Measurements from ENCODE around the gene TRIM61. TPM values are rescaled to one million over a fixed set of nuclear protein-coding genes. Genes with fewer than 3 reads are reported as not detected.
"Not testable (repeated sequence)": the region's sequence is repeated elsewhere in the genome, so short reads cannot be mapped to it uniquely, and the experiment has no call there.

Gene TRIM61
- total RNA-seq, 1 experiment from 2014 or later: not detected

GRCh38 chr4:164971929-164972328, 5.5 kb downstream of the TRIM61 start:
- DNase-seq (ENCODE audit: low spot score); in situ Hi-C loops (cut with HindIII; ENCODE audit: low sequenced_read_pairs): not testable (repeated sequence)

GRCh38 chr4:164959896-164960295, 17.6 kb downstream of the TRIM61 start:
- in situ Hi-C loops (cut with HindIII; ENCODE audit: low sequenced_read_pairs): no loop called here
- no peak for DNase-seq (ENCODE audit: low spot score)

GRCh38 chr4:164959421-164959820, 18.0 kb downstream of the TRIM61 start:
- in situ Hi-C loops (cut with HindIII; ENCODE audit: low sequenced_read_pairs); DNase-seq (ENCODE audit: low spot score): not testable (repeated sequence)

DNA sequence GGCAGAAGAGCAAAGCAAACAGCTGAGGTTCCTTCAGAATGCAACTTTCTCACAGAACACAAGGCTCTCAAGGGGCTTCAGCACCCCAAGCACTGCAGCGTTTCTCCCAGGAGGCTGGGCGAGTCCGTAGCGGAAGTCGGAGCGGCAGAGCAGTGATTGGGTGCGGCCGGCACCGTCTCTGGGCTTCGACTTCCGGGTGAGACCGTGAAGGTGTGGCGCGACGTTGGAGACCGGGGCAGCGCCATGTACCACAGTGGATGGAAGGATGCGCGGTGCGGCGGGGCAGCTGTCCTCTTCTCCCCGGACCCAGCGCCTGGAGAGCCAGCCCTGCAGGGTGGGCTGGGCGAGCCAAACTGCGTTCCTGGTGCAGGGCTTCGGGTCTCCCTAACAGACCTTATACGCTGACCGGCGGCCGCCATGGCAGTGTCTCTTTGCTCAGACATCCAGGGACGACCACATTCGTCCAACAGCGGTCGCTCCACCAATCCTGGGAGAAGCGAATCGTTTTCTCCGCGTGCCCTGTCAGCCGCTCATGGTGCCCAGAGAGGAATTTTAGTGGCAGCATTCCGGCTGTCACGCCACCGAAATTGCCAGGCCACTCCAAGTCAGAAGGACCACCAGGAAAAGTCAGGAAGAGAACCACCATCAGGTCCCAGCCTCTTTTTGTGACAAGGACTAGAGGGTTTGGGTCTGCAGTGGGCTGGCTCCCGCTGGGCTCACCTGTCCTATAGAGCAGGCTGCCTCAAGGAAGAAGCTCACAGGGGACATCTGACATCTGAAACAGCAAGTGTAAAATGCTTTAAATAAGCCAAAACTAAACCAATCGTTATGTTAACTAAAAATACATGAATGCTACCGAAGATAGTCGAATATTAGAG, 20.5 kb downstream of the TRIM61 start:
- in situ Hi-C loops (cut with HindIII; ENCODE audit: low sequenced_read_pairs): no loop called here

DNA sequence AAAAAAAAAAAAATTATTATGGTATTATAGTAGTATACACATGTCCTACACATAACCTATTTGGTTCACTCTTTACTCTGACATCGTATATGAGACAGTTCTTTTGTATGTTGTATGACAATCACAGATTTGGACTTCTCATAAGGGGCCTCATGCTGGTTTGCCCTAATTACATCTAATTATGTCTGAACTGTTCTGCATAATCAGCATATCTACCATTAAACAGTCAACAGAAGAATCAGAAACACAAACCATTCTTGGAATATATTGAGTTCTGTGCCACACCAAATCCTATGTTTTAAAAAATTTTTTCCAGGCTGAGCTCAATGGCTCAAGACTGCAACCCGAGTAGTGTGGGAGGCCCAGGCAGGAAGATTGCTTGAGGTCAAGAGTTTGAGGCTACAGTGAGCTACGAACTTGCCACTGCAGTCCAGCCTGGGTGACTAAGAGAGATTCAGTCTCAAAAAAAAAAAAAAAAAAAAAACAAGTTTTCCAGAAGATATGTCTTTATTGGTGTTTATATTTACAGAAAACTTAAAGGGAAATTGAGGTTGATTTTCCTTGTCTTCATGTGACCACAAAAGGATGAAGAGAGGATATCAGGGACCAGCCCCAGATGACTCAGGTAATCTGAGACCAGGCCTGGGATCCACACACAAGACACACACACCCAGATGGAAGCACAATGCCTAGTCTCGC, 22.2 kb downstream of the TRIM61 start:
- in situ Hi-C loops (cut with HindIII; ENCODE audit: low sequenced_read_pairs): no loop called here
- no peak for DNase-seq (ENCODE audit: low spot score)

More for the DNA sequence above, 20.5 kb downstream of the TRIM61 start:
- DNase-seq (ENCODE audit: low spot score): peak; percentile 86

GRCh38 chr4:164952551-164952950, 24.9 kb downstream of the TRIM61 start:
- in situ Hi-C loops (cut with HindIII; ENCODE audit: low sequenced_read_pairs): no loop called here
- no peak for DNase-seq (ENCODE audit: low spot score)

DNA sequence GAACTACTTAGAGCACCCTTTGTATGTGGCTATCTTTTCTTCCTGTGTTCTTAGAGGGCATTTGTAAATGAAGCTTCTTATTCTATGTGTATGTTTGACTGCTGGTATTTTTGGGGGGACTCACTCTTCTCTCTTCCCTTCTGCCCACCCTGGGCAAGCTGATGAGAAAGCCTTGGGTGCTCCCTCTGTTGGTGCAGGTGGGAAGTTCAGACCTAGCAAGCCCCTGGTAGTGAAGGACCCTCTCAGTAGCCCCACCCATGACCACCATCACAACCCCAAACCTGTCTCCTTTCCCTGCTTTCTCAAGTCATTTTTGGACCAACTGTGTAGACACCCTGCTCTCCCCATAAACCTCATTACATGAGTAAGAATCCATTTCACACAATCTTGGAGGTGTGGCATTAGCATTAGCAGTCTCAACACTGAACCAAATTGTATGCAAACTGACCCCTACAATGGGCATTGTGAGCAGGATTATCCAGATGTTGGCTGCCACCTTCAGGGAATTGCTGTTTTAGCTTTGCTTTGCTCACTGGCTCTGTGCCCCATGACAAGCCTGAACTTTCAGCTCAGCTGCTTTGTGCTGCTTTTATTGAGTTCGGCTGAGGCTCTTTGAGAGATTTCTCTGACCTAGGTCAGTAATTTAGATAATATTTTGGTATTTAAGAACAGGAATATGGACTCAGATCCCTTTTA, 27.9 kb downstream of the TRIM61 start:
- no peak for DNase-seq (ENCODE audit: low spot score)

DNA sequence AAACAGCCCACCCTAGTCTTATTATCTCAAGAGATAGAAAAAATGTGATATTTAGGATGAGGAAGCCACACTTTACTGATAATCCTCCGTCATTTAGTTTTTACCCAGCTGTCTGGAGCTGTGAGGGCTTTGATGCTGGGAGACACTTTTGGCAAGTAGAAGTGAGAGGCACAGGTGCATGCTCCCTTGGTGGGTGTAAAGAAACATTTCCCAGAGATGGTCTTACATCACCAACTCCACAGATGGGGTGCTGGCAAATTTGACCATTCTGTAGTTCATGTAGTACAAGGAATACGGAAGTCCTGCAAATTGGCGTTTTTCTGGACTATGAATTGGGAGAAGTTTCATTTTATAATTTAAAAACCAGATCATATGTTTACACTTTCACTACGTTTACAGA, 28.5 kb downstream of the TRIM61 start:
- in situ Hi-C loops (cut with HindIII; ENCODE audit: low sequenced_read_pairs): no loop called here
- DNase-seq (ENCODE audit: low spot score): no peak

More for the DNA sequence above, 27.9 kb downstream of the TRIM61 start:
- in situ Hi-C loops (cut with HindIII; ENCODE audit: low sequenced_read_pairs): no loop called here

DNA sequence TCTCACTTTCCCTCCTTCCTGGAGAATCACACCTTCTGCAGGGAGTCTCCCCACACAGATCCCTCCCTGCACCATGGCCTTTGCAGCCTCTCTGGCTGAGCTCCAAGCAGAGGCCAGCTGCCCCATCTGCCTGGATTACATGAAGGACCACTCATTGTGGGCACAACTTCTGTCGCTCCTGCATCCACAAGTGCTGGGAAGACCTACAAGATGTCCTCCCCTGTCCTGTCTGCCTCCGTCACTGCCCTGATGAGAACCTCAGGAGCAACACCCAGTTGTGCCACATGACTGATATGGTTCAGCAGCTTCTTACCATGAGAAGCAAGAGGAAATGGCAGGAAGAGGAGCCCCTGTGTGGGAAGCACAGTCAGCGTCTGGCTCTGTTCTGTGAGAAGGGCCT, 29.5 kb downstream of the TRIM61 start:
- DNase-seq (ENCODE audit: low spot score); in situ Hi-C loops (cut with HindIII; ENCODE audit: low sequenced_read_pairs): not testable (repeated sequence)

- in situ Hi-C loops (cut with HindIII; ENCODE audit: low sequenced_read_pairs): no loop called here
Measured at GRCh38 chr4:164946810-164947209, 30.6 kb downstream of the TRIM61 start.

DNA sequence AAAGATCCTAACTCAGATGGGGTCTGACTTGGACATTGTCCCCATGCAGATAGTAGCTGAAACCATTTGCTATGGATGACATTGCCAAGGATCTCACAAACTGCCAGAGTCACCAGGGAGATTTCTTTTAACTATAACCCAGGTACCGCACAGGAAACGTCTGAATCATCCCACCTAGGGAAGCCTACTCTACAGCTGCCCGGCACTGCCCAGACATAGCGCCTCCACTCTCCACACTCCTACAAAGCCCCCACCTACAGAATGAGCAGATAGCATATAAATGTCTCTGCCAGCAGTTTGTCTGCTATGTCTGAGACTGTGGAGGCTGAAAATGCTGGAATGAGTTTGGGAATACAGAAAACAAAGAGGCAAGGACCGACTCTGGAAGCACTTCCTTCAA, 32.3 kb downstream of the TRIM61 start:
- in situ Hi-C loops (cut with HindIII; ENCODE audit: low sequenced_read_pairs): no loop called here
- DNase-seq (ENCODE audit: low spot score): no peak

More at GRCh38 chr4:164946810-164947209, 30.6 kb downstream of the TRIM61 start:
- DNase-seq (ENCODE audit: low spot score): no peak

DNA sequence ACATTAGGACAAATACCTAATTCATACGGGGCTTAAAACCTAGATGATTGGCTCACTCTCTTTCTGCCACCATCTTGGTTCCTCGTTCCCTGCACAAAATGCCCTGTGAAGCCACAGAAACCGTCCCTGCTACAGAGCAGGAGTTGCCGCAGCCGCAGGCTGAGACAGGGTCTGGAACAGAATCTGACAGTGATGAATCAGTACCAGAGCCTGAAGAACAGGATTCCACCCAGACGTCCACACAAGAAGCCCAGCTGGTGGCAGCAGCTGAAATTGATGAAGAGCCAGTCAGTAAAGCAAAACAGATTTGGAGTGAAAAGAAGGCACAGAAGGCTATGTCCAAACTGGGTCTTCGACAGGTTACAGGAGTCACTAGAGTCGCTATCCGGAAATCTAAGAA, 34.3 kb downstream of the TRIM61 start:
- no peak for DNase-seq (ENCODE audit: low spot score)
- in situ Hi-C loops (cut with HindIII; ENCODE audit: low sequenced_read_pairs): no loop called here

GRCh38 chr4:164937576-164938270, 39.7 kb downstream of the TRIM61 start:
- DNase-seq (ENCODE audit: low spot score): no peak
- in situ Hi-C loops (cut with HindIII; ENCODE audit: low sequenced_read_pairs): no loop called here

DNA sequence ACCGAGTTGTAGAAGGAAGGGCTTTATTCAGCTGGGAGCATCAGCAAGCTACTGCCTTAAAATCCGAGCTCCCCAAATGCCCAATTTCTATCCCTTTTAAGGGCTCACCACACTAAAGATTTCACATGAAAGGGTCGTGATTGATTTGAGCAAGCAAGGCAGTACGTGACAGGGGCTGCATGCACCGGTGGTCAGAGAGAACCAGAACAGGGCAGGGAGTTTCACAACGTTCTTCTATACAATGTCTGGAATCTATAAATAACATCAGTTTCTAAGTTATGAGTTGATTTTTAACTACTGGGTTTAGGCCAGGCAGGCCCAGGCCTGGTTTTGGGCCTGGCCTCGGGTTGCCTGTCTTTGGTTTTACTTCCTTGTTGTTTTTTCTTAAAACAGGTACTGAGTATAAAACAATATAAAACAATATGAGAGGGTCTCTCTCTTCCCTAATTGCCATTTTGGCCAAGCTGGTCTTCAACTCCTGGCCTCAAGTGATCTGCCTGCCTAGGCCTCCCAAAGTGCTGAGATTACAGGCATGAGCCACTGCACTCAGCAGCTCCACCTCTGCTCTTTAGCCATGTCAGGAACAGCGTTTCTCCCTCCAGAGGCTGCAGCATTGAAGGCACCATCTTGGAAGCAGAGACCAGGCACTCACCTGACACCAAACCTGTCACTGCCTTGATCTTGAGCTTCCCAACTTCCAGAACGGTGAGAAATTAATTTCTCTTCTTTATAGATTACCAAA, 41.4 kb downstream of the TRIM61 start:
- in situ Hi-C loops (cut with HindIII; ENCODE audit: low sequenced_read_pairs); DNase-seq (ENCODE audit: low spot score): not testable (repeated sequence)

DNA sequence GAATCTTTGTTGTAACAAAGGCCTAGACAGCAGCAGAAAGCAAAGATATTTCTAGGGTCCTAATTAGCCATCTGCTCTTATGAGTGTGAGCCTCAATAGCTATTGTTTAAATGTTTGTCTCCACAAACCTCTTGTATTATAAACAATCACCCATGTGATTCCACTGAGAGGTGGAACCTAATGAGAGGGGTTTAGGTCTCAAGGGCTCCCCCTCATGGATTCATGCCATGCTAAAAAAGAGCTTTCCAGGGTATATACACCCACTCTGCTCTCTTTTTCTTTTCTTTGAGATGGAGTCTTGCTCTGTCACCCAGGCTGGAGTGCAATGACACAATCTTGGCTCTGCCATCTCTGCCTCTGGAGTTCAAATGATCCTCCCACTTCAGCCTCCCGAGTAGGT, 42.1 kb downstream of the TRIM61 start:
- in situ Hi-C loops (cut with HindIII; ENCODE audit: low sequenced_read_pairs): no loop called here
- no peak for DNase-seq (ENCODE audit: low spot score)

- no peak for DNase-seq (ENCODE audit: low spot score)
- in situ Hi-C loops (cut with HindIII; ENCODE audit: low sequenced_read_pairs): no loop called here
Measured at GRCh38 chr4:164933244-164933643, 44.2 kb downstream of the TRIM61 start.

GRCh38 chr4:164931551-164932324, 45.7 kb downstream of the TRIM61 start:
- DNase-seq (ENCODE audit: low spot score): no peak
- in situ Hi-C loops (cut with HindIII; ENCODE audit: low sequenced_read_pairs): no loop called here

- DNase-seq (ENCODE audit: low spot score): no peak
- in situ Hi-C loops (cut with HindIII; ENCODE audit: low sequenced_read_pairs): no loop called here
Measured at GRCh38 chr4:164930647-164931046, 46.8 kb downstream of the TRIM61 start.
